HUES6 (cell line): ENCODE data around the gene WDR20.

ENCODE experiments used
- H3K27ac ChIP-seq: 2 replicates; pipeline ENCODE4 v1.7.0; 2013; ENCODE audit warnings: low read depth, mild to moderate bottlenecking, low read length, inconsistent platforms
- H3K27me3 ChIP-seq: 2 replicates; pipeline ENCODE4 v1.6.1; 2013; ENCODE audit warnings: low read length; ENCODE audit not compliant: control insufficient read depth, insufficient read depth
- H3K36me3 ChIP-seq: 2 replicates; pipeline ENCODE4 v1.6.1; 2013; ENCODE audit warnings: low read length; ENCODE audit not compliant: control insufficient read depth, insufficient read depth
- H3K4me1 ChIP-seq: 2 replicates; pipeline ENCODE4 v1.6.1; 2013; ENCODE audit warnings: low read length; ENCODE audit not compliant: control insufficient read depth, insufficient read depth
- H3K4me3 ChIP-seq: 2 replicates; pipeline ENCODE4 v1.5.1; 2013; ENCODE audit warnings: low read depth, low read length
- H3K9ac ChIP-seq: one replicate; pipeline ENCODE4 v1.6.1; 2013; ENCODE audit warnings: mild to moderate bottlenecking, low read length
- H3K9me3 ChIP-seq: 2 replicates; pipeline ENCODE4 v1.6.1; 2013; ENCODE audit warnings: low read depth, low read length; ENCODE audit not compliant: control insufficient read depth, insufficient read depth

The WDR20 gene, protein sequence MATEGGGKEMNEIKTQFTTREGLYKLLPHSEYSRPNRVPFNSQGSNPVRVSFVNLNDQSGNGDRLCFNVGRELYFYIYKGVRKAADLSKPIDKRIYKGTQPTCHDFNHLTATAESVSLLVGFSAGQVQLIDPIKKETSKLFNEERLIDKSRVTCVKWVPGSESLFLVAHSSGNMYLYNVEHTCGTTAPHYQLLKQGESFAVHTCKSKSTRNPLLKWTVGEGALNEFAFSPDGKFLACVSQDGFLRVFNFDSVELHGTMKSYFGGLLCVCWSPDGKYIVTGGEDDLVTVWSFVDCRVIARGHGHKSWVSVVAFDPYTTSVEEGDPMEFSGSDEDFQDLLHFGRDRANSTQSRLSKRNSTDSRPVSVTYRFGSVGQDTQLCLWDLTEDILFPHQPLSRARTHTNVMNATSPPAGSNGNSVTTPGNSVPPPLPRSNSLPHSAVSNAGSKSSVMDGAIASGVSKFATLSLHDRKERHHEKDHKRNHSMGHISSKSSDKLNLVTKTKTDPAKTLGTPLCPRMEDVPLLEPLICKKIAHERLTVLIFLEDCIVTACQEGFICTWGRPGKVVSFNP

DNA sequence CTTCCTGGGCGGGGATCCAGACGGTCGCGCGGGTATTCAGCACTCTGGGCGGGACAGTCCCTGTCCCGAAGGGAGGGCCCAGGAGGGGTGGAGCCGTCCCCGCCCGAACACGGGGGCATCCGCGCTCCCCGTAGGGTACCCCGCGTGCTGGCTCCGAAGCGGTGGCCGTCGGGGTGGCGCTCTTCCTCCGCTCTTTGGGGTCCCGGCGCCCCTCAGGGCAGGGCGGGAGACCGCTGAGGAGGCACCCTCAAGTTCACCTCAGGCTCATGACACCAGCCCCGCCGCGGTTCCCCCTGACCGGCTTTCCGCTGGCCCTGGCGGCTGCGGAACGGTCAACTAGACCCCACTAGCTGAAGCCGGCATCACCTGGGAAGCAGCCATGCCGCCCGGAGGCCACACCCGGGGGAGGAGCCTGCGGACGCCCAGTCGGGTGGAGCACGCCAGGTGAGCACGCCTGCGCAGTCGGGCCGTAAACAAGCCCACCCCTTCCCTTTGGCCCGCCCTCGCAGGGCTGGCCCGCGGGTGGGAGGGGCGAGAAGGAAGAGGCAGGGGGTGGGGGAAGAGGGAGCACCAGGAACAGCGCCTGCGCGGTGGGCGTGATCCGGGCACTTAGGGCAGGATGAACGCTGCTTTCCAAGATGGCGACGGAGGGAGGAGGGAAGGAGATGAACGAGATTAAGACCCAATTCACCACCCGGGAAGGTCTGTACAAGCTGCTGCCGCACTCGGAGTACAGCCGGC, at the start of gene WDR20:
Gene WDR20, plus strand, starts transcription at position 612 of the 741 bp plus-strand sequence. Its CDS starts 27 bp downstream, at position 639.
- H3K9ac ChIP-seq, result peak within 1 kb of the TSS; percentile 99
- H3K27ac ChIP-seq, result peak within 1 kb of the TSS; percentile 83
- peak within 1 kb of the TSS; percentile 99 for H3K4me3 ChIP-seq
- peaks cover 2% of the 10 kb centered on the region; the same call in 1 of the 2 replicates for H3K36me3 ChIP-seq
- H3K27me3 ChIP-seq, result no peaks in the 10 kb centered on the region
- H3K4me1 ChIP-seq, result peaks cover 17% of the 10 kb centered on the region; the same call in 1 of the 2 replicates
- no peaks in the 10 kb centered on the region for H3K9me3 ChIP-seq

GRCh38 chr14:102090713-102091112, 49.0 kb upstream of the WDR20 start:
- Histone ChIP-seq H3K9ac (no peak overlapping the region), H3K9me3 (no peaks in the 10 kb centered on the region), H3K27me3 (no peaks in the 10 kb centered on the region), H3K4me1 (peaks cover 21% of the 10 kb centered on the region), H3K4me3 (no peak overlapping the region), H3K36me3 (peaks cover 4% of the 10 kb centered on the region), H3K27ac (no peak overlapping the region)

GRCh38 chr14:102092806-102093205, 46.9 kb upstream of the WDR20 start:
- H3K27ac ChIP-seq, result no peak overlapping the region
- no peak overlapping the region for H3K9ac ChIP-seq
- H3K4me1 ChIP-seq, result peaks cover 39% of the 10 kb centered on the region
- H3K4me3 ChIP-seq, result no peak overlapping the region
- no peaks in the 10 kb centered on the region for H3K27me3 ChIP-seq
- no peaks in the 10 kb centered on the region for H3K9me3 ChIP-seq
- no peaks in the 10 kb centered on the region for H3K36me3 ChIP-seq

GRCh38 chr14:102094101-102094500, 45.6 kb upstream of the WDR20 start:
- Histone ChIP-seq H3K9me3 (no peaks in the 10 kb centered on the region), H3K4me3 (no peak overlapping the region), H3K27ac (no peak overlapping the region), H3K9ac (no peak overlapping the region), H3K36me3 (no peaks in the 10 kb centered on the region), H3K27me3 (no peaks in the 10 kb centered on the region), H3K4me1 (peaks cover 28% of the 10 kb centered on the region)

- Histone ChIP-seq H3K9ac (no peak overlapping the region), H3K9me3 (no peaks in the 10 kb centered on the region), H3K27me3 (no peaks in the 10 kb centered on the region), H3K36me3 (no peaks in the 10 kb centered on the region), H3K4me3 (no peak overlapping the region), H3K4me1 (peaks cover 26% of the 10 kb centered on the region), H3K27ac (no peak overlapping the region)
Observed at GRCh38 chr14:102095231-102095870, 44.3 kb upstream of the WDR20 start.

DNA sequence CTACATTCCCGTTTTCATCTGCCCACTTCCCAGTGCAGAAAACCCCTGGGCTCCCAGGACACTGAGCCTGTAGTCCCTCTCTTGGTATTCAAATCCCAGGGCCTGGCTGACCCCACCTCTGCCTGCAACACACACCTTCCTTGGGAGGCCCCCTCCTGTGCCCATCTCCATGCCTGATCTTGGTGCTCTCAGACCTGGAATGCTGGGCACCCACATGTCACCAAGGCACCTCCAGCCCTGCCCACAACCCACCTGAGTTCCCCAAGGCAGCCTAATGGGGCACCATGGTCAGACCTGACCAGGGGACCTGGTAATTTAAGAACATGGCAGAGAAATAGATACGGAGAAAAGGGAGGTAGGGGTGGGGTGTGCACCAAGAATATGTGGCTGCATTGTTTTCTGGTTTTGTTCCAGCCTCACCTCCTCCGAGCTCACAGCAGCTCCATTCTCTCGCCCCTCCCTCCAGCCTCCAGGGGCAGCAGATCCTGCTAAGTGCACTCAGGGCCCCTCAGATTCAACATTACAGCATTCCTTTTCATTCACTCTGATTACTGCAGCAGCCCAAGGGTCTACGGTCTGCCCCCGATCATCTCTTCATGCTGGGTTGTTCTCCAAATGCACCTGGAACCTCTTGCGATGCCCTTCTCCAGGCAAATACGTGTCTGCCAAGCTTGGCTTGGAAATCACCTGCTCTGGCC, 43.7 kb upstream of the WDR20 start:
- Histone ChIP-seq H3K9ac (no peak overlapping the region), H3K4me1 (peaks cover 26% of the 10 kb centered on the region)

GRCh38 chr14:102096569-102097188, 43.0 kb upstream of the WDR20 start:
- Histone ChIP-seq H3K27ac (0 out of 2 replicates have a peak overlapping the region, but pooled peaks have one; percentile 18), H3K4me1 (peaks cover 26% of the 10 kb centered on the region), H3K4me3 (no peak overlapping the region), H3K27me3 (no peaks in the 10 kb centered on the region), H3K9ac (no peak overlapping the region), H3K36me3 (no peaks in the 10 kb centered on the region), H3K9me3 (no peaks in the 10 kb centered on the region)

More for the DNA sequence above, 43.7 kb upstream of the WDR20 start:
- H3K27me3 ChIP-seq, result no peaks in the 10 kb centered on the region
- no peaks in the 10 kb centered on the region for H3K9me3 ChIP-seq
- no peaks in the 10 kb centered on the region for H3K36me3 ChIP-seq
- H3K4me3 ChIP-seq, result no peak overlapping the region; the same call in 1 of the 2 replicates
- no peak overlapping the region for H3K27ac ChIP-seq

DNA sequence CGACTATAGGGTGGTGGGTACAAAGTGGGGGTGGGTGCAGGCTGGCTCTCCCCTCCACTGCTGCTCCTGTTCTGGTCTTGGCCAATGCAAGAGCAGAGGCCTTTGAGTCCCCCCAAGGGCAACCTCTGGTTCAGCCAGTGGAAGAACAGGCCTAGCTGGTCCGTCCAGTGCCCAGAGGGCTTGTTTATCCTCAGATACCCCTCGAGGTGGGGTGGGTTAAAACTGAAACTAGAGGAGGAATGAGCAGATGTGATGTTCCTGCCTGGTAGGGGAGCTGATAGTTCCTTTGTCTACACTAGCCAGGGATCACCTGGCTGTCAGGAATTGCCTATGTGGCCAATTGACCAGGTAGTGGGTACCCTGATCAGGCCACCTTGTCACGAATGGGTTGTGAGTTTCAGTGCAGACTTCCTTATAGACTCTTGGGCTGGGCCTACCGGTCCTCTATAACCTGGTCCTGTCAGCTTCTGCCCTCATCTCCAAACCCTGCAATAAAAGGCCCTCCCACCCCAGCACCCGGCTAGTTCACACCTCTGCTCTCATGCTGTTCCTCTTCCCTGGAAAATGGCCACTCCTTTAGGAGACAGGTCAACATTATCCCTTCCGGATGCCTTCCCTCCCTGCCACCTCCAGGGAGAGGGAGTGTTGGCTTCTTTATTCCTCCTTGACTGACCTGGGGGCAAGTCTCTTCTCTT, 42.1 kb upstream of the WDR20 start:
- Histone ChIP-seq H3K9me3 (no peaks in the 10 kb centered on the region), H3K4me3 (no peak overlapping the region), H3K27ac (0 out of 2 replicates have a peak overlapping the region, but pooled peaks have one; percentile 18), H3K9ac (no peak overlapping the region), H3K4me1 (peaks cover 26% of the 10 kb centered on the region), H3K27me3 (no peaks in the 10 kb centered on the region), H3K36me3 (no peaks in the 10 kb centered on the region)

- Histone ChIP-seq H3K36me3 (no peaks in the 10 kb centered on the region), H3K27ac (no peak overlapping the region), H3K4me3 (no peak overlapping the region), H3K4me1 (peaks cover 6% of the 10 kb centered on the region; the same call in 1 of the 2 replicates), H3K9me3 (no peaks in the 10 kb centered on the region), H3K9ac (no peak overlapping the region), H3K27me3 (no peaks in the 10 kb centered on the region)
Observed at GRCh38 chr14:102103062-102103695, 36.5 kb upstream of the WDR20 start.
